AG20443 (cell line): Measurements from ENCODE around the gene SLC19A3.
A peak's percentile ranks its signal among the peaks of the same experiment; 100 is the strongest.
"Not testable (repeated sequence)": the region's sequence is repeated elsewhere in the genome, so short reads cannot be mapped to it uniquely, and the experiment has no call there.

ENCODE experiments used
- DNase-seq: peaks from one replicate; pipeline ENCODE4 v3.0.0; 2012; ENCODE audit warnings: low spot score, mixed read lengths

Gene SLC19A3

GRCh38 chr2:227717687-227718567 is at the start of gene SLC19A3:
TSS of gene SLC19A3 (minus strand) at chr2:227718028. CDS start at chr2:227702318, 15,710 bp downstream.
- DNase-seq: peak; percentile 85

GRCh38 chr2:227766373-227766883 is 48.6 kb upstream of the SLC19A3 start:
- DNase-seq: peak; percentile 89

GRCh38 chr2:227765788-227766372 is 48.1 kb upstream of the SLC19A3 start:
- DNase-seq: no peak

GRCh38 chr2:227761740-227762476 is 44.1 kb upstream of the SLC19A3 start:
- DNase-seq: no peak

- no peak for DNase-seq
Measured at GRCh38 chr2:227759411-227760118, 41.7 kb upstream of the SLC19A3 start.

- DNase-seq: not testable (repeated sequence)
Measured at GRCh38 chr2:227756261-227756660, 38.4 kb upstream of the SLC19A3 start.

GRCh38 chr2:227748079-227748478 is 30.3 kb upstream of the SLC19A3 start:
- DNase-seq: no peak

- no peak for DNase-seq
Measured at GRCh38 chr2:227745594-227745993, 27.8 kb upstream of the SLC19A3 start, which contains the start of gene SCYGR8. TSS of gene SCYGR8 (plus strand) at chr2:227745894. CDS start at chr2:227745894, 0 bp downstream.

GRCh38 chr2:227740705-227741104 is 22.9 kb upstream of the SLC19A3 start:
- not testable (repeated sequence) for DNase-seq

GRCh38 chr2:227739351-227739750 is 21.5 kb upstream of the SLC19A3 start:
- no peak for DNase-seq

- DNase-seq: no peak
Measured at GRCh38 chr2:227728035-227728434, 10.2 kb upstream of the SLC19A3 start, which contains the start of gene SCYGR7. TSS of gene SCYGR7 (plus strand) at chr2:227728335. CDS start at chr2:227728335, 0 bp downstream.

- no peak for DNase-seq
Measured at GRCh38 chr2:227724394-227725039, 6.7 kb upstream of the SLC19A3 start, which contains the start of gene SCYGR6. TSS of gene SCYGR6 (minus strand) at chr2:227724757. CDS start at chr2:227724757, 0 bp downstream.

GRCh38 chr2:227722821-227723220 is 5.0 kb upstream of the SLC19A3 start:
- not testable (repeated sequence) for DNase-seq

GRCh38 chr2:227720680-227721079 is 2.9 kb upstream of the SLC19A3 start:
- DNase-seq: no peak

- no peak for DNase-seq
Measured at GRCh38 chr2:227719641-227720040, 1.8 kb upstream of the SLC19A3 start.

GRCh38 chr2:227716501-227716900 is 1.3 kb downstream of the SLC19A3 start:
- DNase-seq: no peak

- DNase-seq: no peak
Measured at GRCh38 chr2:227713291-227713690, 4.5 kb downstream of the SLC19A3 start.

- no peak for DNase-seq
Measured at GRCh38 chr2:227710986-227711385, 6.8 kb downstream of the SLC19A3 start.

- DNase-seq: no peak
Measured at GRCh38 chr2:227707390-227707789, 10.4 kb downstream of the SLC19A3 start.

- no peak for DNase-seq
Measured at GRCh38 chr2:227706859-227707258, 11.0 kb downstream of the SLC19A3 start.

GRCh38 chr2:227703961-227704360 is 13.9 kb downstream of the SLC19A3 start:
- no peak for DNase-seq
